ENCODE data around the gene NFILZ.

The NFILZ gene

GRCh38 chr19:8629996-8630683 is at the start of gene NFILZ:
Gene NFILZ (plus strand): TSS chr19:8630633. CDS start chr19:8676766, 46,133 bp downstream.
- DNase-seq (ENCODE audit: low spot score), result no peak

GRCh38 chr19:8580710-8581281 is 49.6 kb upstream of the NFILZ start:
- DNase-seq (ENCODE audit: low spot score), result peak; percentile 85

- no peak for DNase-seq (ENCODE audit: low spot score)
These were observed 45.2 kb upstream of the NFILZ start for GRCh38 chr19:8584965-8585893.

GRCh38 chr19:8585894-8586750 is 44.3 kb upstream of the NFILZ start:
- DNase-seq (ENCODE audit: low spot score), result peak; percentile 71

GRCh38 chr19:8589177-8589714 is 41.2 kb upstream of the NFILZ start:
- no peak for DNase-seq (ENCODE audit: low spot score)

- peak; percentile 94 for DNase-seq (ENCODE audit: low spot score)
These were observed 38.0 kb upstream of the NFILZ start for GRCh38 chr19:8592231-8593009.

GRCh38 chr19:8593931-8594330 is 36.5 kb upstream of the NFILZ start:
- DNase-seq (ENCODE audit: low spot score), result no peak

- DNase-seq (ENCODE audit: low spot score), result no peak
These were observed 34.8 kb upstream of the NFILZ start for GRCh38 chr19:8595651-8596050.

GRCh38 chr19:8596168-8596567 is 34.3 kb upstream of the NFILZ start:
- DNase-seq (ENCODE audit: low spot score), result no peak

- DNase-seq (ENCODE audit: low spot score), result no peak
These were observed 30.4 kb upstream of the NFILZ start for GRCh38 chr19:8600064-8600463.

GRCh38 chr19:8600816-8601215 is 29.6 kb upstream of the NFILZ start:
- DNase-seq (ENCODE audit: low spot score), result no peak

- DNase-seq (ENCODE audit: low spot score), result no peak
These were observed 28.6 kb upstream of the NFILZ start for GRCh38 chr19:8601796-8602195.

GRCh38 chr19:8605514-8605913 is 24.9 kb upstream of the NFILZ start:
- DNase-seq (ENCODE audit: low spot score), result no peak

- DNase-seq (ENCODE audit: low spot score), result no peak
These were observed 23.0 kb upstream of the NFILZ start for GRCh38 chr19:8607386-8607785.

GRCh38 chr19:8608941-8609278 is 21.5 kb upstream of the NFILZ start:
- DNase-seq (ENCODE audit: low spot score), result no peak

GRCh38 chr19:8609279-8610040 is 21.0 kb upstream of the NFILZ start:
- DNase-seq (ENCODE audit: low spot score), result no peak

GRCh38 chr19:8610041-8610935 is 20.1 kb upstream of the NFILZ start, which contains the start of gene ADAMTS10:
Gene ADAMTS10 (minus strand): TSS chr19:8610715. CDS start chr19:8605710, 5,005 bp downstream.
- peak; percentile 14 for DNase-seq (ENCODE audit: low spot score)

GRCh38 chr19:8610936-8611300 is 19.5 kb upstream of the NFILZ start:
- no peak for DNase-seq (ENCODE audit: low spot score)

GRCh38 chr19:8611391-8611876 is 19.0 kb upstream of the NFILZ start:
- DNase-seq (ENCODE audit: low spot score), result no peak
